H9 (cell line): Measurements from ENCODE around the gene FHIT. TPM values are rescaled to one million over a fixed set of nuclear protein-coding genes. Genes with fewer than 3 reads are reported as not detected.

Experiments
- DNase-seq: peaks from one replicate; pipeline ENCODE4 v3.0.0-alpha.2; 2017
- H2AFZ ChIP-seq: one replicate; pipeline ENCODE4 v1.6.1; 2013; ENCODE audit warnings: mild to moderate bottlenecking, low read length, control low read depth, moderate library complexity
- H2AK5ac ChIP-seq: 2 replicates; pipeline ENCODE4 v1.6.1; 2013; ENCODE audit warnings: low read length, control low read depth, mixed read lengths; ENCODE audit not compliant: insufficient read length
- H2BK120ac ChIP-seq: one replicate; pipeline ENCODE4 v1.6.1; 2013; ENCODE audit warnings: low read depth, mild to moderate bottlenecking, low read length, control low read depth, inconsistent platforms; ENCODE audit not compliant: poor library complexity, severe bottlenecking
- H2BK12ac ChIP-seq: 2 replicates; pipeline ENCODE4 v1.6.1; 2013; ENCODE audit warnings: low read length, control low read depth, mixed read lengths, low read depth; ENCODE audit not compliant: insufficient read length
- H2BK15ac ChIP-seq: 2 replicates; pipeline ENCODE4 v1.6.1; 2013; ENCODE audit warnings: low read depth, low read length, control low read depth
- H2BK20ac ChIP-seq: one replicate; pipeline ENCODE4 v1.6.1; 2013; ENCODE audit warnings: low read depth, mild to moderate bottlenecking, low read length, control low read depth, inconsistent platforms; ENCODE audit not compliant: poor library complexity, severe bottlenecking
- H2BK5ac ChIP-seq: 2 replicates; pipeline ENCODE4 v1.6.1; 2013; ENCODE audit warnings: low read length, control low read depth, mixed read lengths; ENCODE audit not compliant: insufficient read length
- H3K14ac ChIP-seq: 2 replicates; pipeline ENCODE4 v1.6.1; 2013; ENCODE audit warnings: low read length, control low read depth; ENCODE audit not compliant: insufficient read depth
- H3K18ac ChIP-seq: 2 replicates; pipeline ENCODE4 v1.6.1; 2013; ENCODE audit warnings: low read depth, mild to moderate bottlenecking, mixed read lengths, low read length, control low read depth; ENCODE audit not compliant: insufficient read length
- H3K23ac ChIP-seq: 2 replicates; pipeline ENCODE4 v1.6.1; 2013; ENCODE audit warnings: low read length, control low read depth, mixed read lengths, low read depth; ENCODE audit not compliant: insufficient read length
- H3K23me2 ChIP-seq: 2 replicates; pipeline ENCODE4 v1.6.1; 2013; ENCODE audit warnings: low read depth, mild to moderate bottlenecking, mixed read lengths, low read length, control low read depth; ENCODE audit not compliant: insufficient read length, poor library complexity, severe bottlenecking
- H3K27ac ChIP-seq: 2 replicates; pipeline ENCODE4 v1.5.1; 2013; ENCODE audit warnings: low read length, control low read depth, mixed read lengths, low read depth; ENCODE audit not compliant: insufficient read length
- H3K27me3 ChIP-seq: 2 replicates; pipeline ENCODE4 v1.6.1; 2013; ENCODE audit warnings: low read length, control low read depth, inconsistent platforms; ENCODE audit not compliant: insufficient read depth
- H3K4ac ChIP-seq: 2 replicates; pipeline ENCODE4 v1.6.1; 2013; ENCODE audit warnings: low read depth, mild to moderate bottlenecking, control low read depth, inconsistent platforms, low read length, moderate library complexity
- H3K4me1 ChIP-seq: 2 replicates; pipeline ENCODE4 v1.6.1; 2013; ENCODE audit warnings: low read length, control low read depth, inconsistent platforms; ENCODE audit not compliant: insufficient read depth
- H3K4me2 ChIP-seq: 2 replicates; pipeline ENCODE4 v1.6.1; 2013; ENCODE audit warnings: low read length, control low read depth, mixed read lengths; ENCODE audit not compliant: insufficient read length, insufficient read depth
- H3K56ac ChIP-seq: 2 replicates; pipeline ENCODE4 v1.6.1; 2013; ENCODE audit warnings: low read depth, mild to moderate bottlenecking, mixed read lengths, low read length, control low read depth; ENCODE audit not compliant: insufficient read length
- H3K79me1 ChIP-seq: 2 replicates; pipeline ENCODE4 v1.6.1; 2013; ENCODE audit warnings: low read depth, mild to moderate bottlenecking, moderate library complexity, low read length, control low read depth, inconsistent platforms; ENCODE audit not compliant: insufficient read depth, poor library complexity, severe bottlenecking
- H3K79me2 ChIP-seq: 2 replicates; pipeline ENCODE4 v1.6.1; 2013; ENCODE audit warnings: low read length, control low read depth, inconsistent platforms; ENCODE audit not compliant: insufficient read depth
- H3K9ac ChIP-seq: 2 replicates; pipeline ENCODE4 v1.6.1; 2013; ENCODE audit warnings: low read length, control low read depth, mixed read lengths; ENCODE audit not compliant: insufficient read length; ENCODE audit errors: extremely low read depth
- H3K9me3 ChIP-seq: one replicate; pipeline ENCODE4 v1.6.1; 2013; ENCODE audit warnings: low read depth, low read length, inconsistent platforms; ENCODE audit not compliant: control insufficient read depth
- H3T11ph ChIP-seq: one replicate; pipeline ENCODE4 v1.6.1; 2013; ENCODE audit warnings: mild to moderate bottlenecking, low read length, control low read depth, inconsistent platforms
- H4K20me1 ChIP-seq: one replicate; pipeline ENCODE4 v1.6.1; 2013; ENCODE audit not compliant: control insufficient read depth, insufficient read length, insufficient read depth
- H4K5ac ChIP-seq: 2 replicates; pipeline ENCODE4 v1.6.1; 2013; ENCODE audit warnings: low read depth, mild to moderate bottlenecking, mixed read lengths, low read length, control low read depth; ENCODE audit not compliant: insufficient read length
- H4K8ac ChIP-seq: replicated peaks from 2 replicates; pipeline ENCODE4 v1.6.1; 2013; ENCODE audit warnings: low read length, control low read depth, mixed read lengths, low read depth; ENCODE audit not compliant: insufficient read length
- H4K91ac ChIP-seq: 2 replicates; pipeline ENCODE4 v1.6.1; 2013; ENCODE audit warnings: low read depth, mild to moderate bottlenecking, moderate library complexity, mixed read lengths, low read length, control low read depth; ENCODE audit not compliant: insufficient read length
- H3K27ac Mint-ChIP-seq, 3 experiments: 2 replicates in 2 of 3; 3 replicates in 1 of 3; pipeline ENCODE4 v1.8.0; 2020 to 2021; ENCODE audit warnings: mixed read lengths in 3 of 3, mild to moderate bottlenecking in 1 of 3, moderate library complexity in 1 of 3
- H3K27me3 Mint-ChIP-seq: 2 replicates; pipeline ENCODE4 v1.8.0; 2021; ENCODE audit warnings: low read depth, mild to moderate bottlenecking, moderate library complexity, mixed read lengths
- H3K36me3 Mint-ChIP-seq, 3 experiments: 2 replicates in 2 of 3; 3 replicates in 1 of 3; pipeline ENCODE4 v1.8.0; 2020 to 2021; ENCODE audit warnings: low read depth in 3 of 3, mixed read lengths in 3 of 3; ENCODE audit not compliant: insufficient read depth in 1 of 3
- H3K4me1 Mint-ChIP-seq, 2 experiments: 2 replicates each; pipeline ENCODE4 v1.8.0; 2020; ENCODE audit warnings: mixed read lengths in 2 of 2
- H3K4me3 Mint-ChIP-seq, 2 experiments: 2 replicates in 1 of 2; 3 replicates in 1 of 2; pipeline ENCODE4 v1.8.0; 2020 to 2021; ENCODE audit warnings: mild to moderate bottlenecking in 2 of 2, mixed read lengths in 2 of 2, moderate library complexity in 1 of 2
- H3K9me3 Mint-ChIP-seq, 2 experiments: 2 replicates in 1 of 2; 3 replicates in 1 of 2; pipeline ENCODE4 v1.8.0; 2020; ENCODE audit warnings: mild to moderate bottlenecking in 2 of 2, mixed read lengths in 2 of 2, moderate library complexity in 1 of 2
- CTCF ChIP-seq: fragments of 200-600 bp; sonication (generic); conservative IDR thresholded peaks from 3 replicates; pipeline ENCODE4 v1.8.0; 2021; ENCODE audit warnings: antibody characterized with exemption, mild to moderate bottlenecking
- WGBS: extraction: QIAGEN DNeasy Blood & Tissue Kit; methylation state at CpG from one replicate; pipeline ENCODE4 v1.1.7; 2013; ENCODE audit warnings: missing lambda C conversion rate, low lambda C conversion rate, mixed read lengths; ENCODE audit not compliant: insufficient read length; ENCODE audit errors: extremely low coverage; 5-methylcytosine and 5-hydroxymethylcytosine counted together
- total RNA-seq: library from RNA; stranded (reverse); gene quantifications from 2 replicates; pipeline ENCODE4 v1.2.1, GENCODE V29; 2021

Gene FHIT
- total RNA-seq, 1 experiment from 2014 or later, result 3.0 TPM

GRCh38 chr3:60610441-60611112 lies 640.7 kb downstream of the FHIT start:
- Histone ChIP-seq H3K79me1 (no peaks in the 10 kb centered on the region), H2BK120ac (no peak overlapping the region), H2BK20ac (no peak overlapping the region), H3K9me3 (no peaks in the 10 kb centered on the region), H4K5ac (no peak overlapping the region), H2AK5ac (no peak overlapping the region), H3K56ac (no peak overlapping the region), H3T11ph (no peak overlapping the region), H3K14ac (no peak overlapping the region), H3K18ac (no peak overlapping the region), H2BK5ac (no peak overlapping the region), H3K23me2 (no peaks in the 10 kb centered on the region), H3K4ac (no peak overlapping the region), H3K4me2 (no peak overlapping the region), H3K4me1 (no peaks in the 10 kb centered on the region), H3K79me2 (no peaks in the 10 kb centered on the region), H4K8ac (no peak overlapping the region), H2BK12ac (no peak overlapping the region), H2BK15ac (no peak overlapping the region), H2AFZ (no peak overlapping the region), H4K20me1 (no peaks in the 10 kb centered on the region), H3K23ac (no peak overlapping the region), H3K27ac (no peak overlapping the region), H3K27me3 (no peaks in the 10 kb centered on the region), H3K9ac (no peak overlapping the region), H4K91ac (no peak overlapping the region)
- no peak for DNase-seq
- no peaks in the 10 kb centered on the region; a peak in 1 of 5 replicates for H3K9me3 Mint-ChIP-seq
- no peak overlapping the region for H3K4me3 Mint-ChIP-seq
- WGBS, result no CpG with 5 or more reads among the region's 7 CpGs
- no peak for TF ChIP-seq CTCF
- H3K4me1 Mint-ChIP-seq, result peaks cover 13 to 16% of the 10 kb centered on the region in 2 experiments
- no peaks in the 10 kb centered on the region for H3K27me3 Mint-ChIP-seq
- H3K36me3 Mint-ChIP-seq, result peaks cover 0 to 3% (median 2%) of the 10 kb centered on the region in 3 experiments; a peak in 2 of 7 replicates
- H3K27ac Mint-ChIP-seq, result no peak overlapping the region
